K562 (cell line): ENCODE results near the gene FAAP100. TPM values are rescaled to one million over a fixed set of nuclear protein-coding genes. Genes with fewer than 3 reads are reported as not detected.

ENCODE experiments used
- BRF2 ChIP-seq: IDR thresholded peaks from 3 replicates; pipeline ENCODE4 v1.6.1; 2011; ENCODE audit warnings: borderline replicate concordance, mild to moderate bottlenecking; ENCODE audit not compliant: insufficient read length, insufficient read depth
- DIDO1 ChIP-seq: fragments of 450-650 bp; IDR thresholded peaks from 2 replicates; pipeline ENCODE4 v1.6.1; 2016; ENCODE audit warnings: low read depth, missing biosample characterization, missing genetic modification characterization
- ESRRA ChIP-seq: fragments of 450-650 bp; IDR thresholded peaks from 2 replicates; pipeline ENCODE4 v1.6.1; 2014; ENCODE audit warnings: low read depth, mild to moderate bottlenecking, moderate library complexity, borderline replicate concordance
- MAX ChIP-seq: sonication (generic); formaldehyde crosslinking; IDR thresholded peaks from 2 replicates; pipeline ENCODE4 v1.9.0; 2022; ENCODE audit warnings: mild to moderate bottlenecking, missing genetic modification reagents
- MXD1 ChIP-seq: fragments of 250-450 bp; sonication (Bioruptor Pico); IDR thresholded peaks from 2 replicates; pipeline ENCODE4 v1.8.0; 2021; ENCODE audit warnings: borderline replicate concordance, mild to moderate bottlenecking, moderate library complexity; ENCODE audit not compliant: poor library complexity, severe bottlenecking
- PBX2 ChIP-seq, 2 experiments: IDR thresholded peaks in 1 of 2; conservative IDR thresholded peaks in 1 of 2; 2 replicates each; pipeline ENCODE4 v1.6.1; 2016; ENCODE audit warnings: low read depth in 2 of 2, mild to moderate bottlenecking in 1 of 2, missing compliant biosample characterization in 1 of 2, missing genetic modification characterization in 1 of 2, moderate library complexity in 1 of 2
- PHB ChIP-seq: fragments of 250-450 bp; sonication (Bioruptor Pico); IDR thresholded peaks from 2 replicates; pipeline ENCODE4 v1.5.0; 2021
- POLR2AphosphoS5 ChIP-seq: IDR thresholded peaks from 2 replicates; pipeline ENCODE4 v1.6.1; 2011; ENCODE audit warnings: mild to moderate bottlenecking, low read depth, low read length, moderate library complexity; ENCODE audit not compliant: control insufficient read depth, insufficient read depth
- SMARCA5 ChIP-seq: fragments of 450-650 bp; IDR thresholded peaks from 2 replicates; pipeline ENCODE4 v1.6.1; 2016
- SNAPC5 ChIP-seq: fragments of 250-450 bp; sonication (Bioruptor Pico); IDR thresholded peaks from 2 replicates; pipeline ENCODE4 v1.8.0; 2021; ENCODE audit warnings: moderate library complexity, mild to moderate bottlenecking, inconsistent platforms
- ZBTB43 ChIP-seq: sonication (generic); formaldehyde crosslinking; IDR thresholded peaks from 2 replicates; pipeline ENCODE4 v1.8.0; 2023; ENCODE audit warnings: mild to moderate bottlenecking, missing genetic modification reagents
- ZNF133 ChIP-seq: fragments of 250-450 bp; sonication (Bioruptor Pico); IDR thresholded peaks from 2 replicates; pipeline ENCODE4 v1.4.0; 2020; ENCODE audit warnings: mild to moderate bottlenecking
- ZNF586 ChIP-seq: fragments of 450-650 bp; formaldehyde crosslinking; conservative IDR thresholded peaks from 2 replicates; pipeline ENCODE4 v1.4.0; 2020; ENCODE audit warnings: mild to moderate bottlenecking, moderate library complexity
- ZNF655 ChIP-seq: fragments of 250-450 bp; sonication (Bioruptor Pico); IDR thresholded peaks from 2 replicates; pipeline ENCODE4 v1.5.0; 2021
- polyA plus RNA-seq, 8 experiments: library from polyadenylated mRNA; depleted of rRNA in 4 of 8; stranded (reverse) in 5 of 8; unstranded in 3 of 8; fragments of >200 nt; fragmentation: Nextera tagmentation in 2 of 8; fragmentation: Illumina TruSeq in 1 of 8; extraction: Ambion mirVana in 2 of 8; extraction: Trizol in 1 of 8; gene quantifications; 2 replicates each; pipeline versions ENCODE4 v1.2.1 to v1.2.3, GENCODE V29; 2011 to 2014; ENCODE audit warnings: inconsistent platforms in 1 of 8, missing spikeins in 1 of 8
- total RNA-seq, 7 experiments: library from RNA; depleted of rRNA in 6 of 7; stranded (reverse); fragments of >200 nt in 6 of 7; fragmentation: Illumina TruSeq in 2 of 7; extraction: Trizol in 2 of 7; gene quantifications; 2 replicates each; pipeline versions ENCODE4 v1.2.1 to v1.2.3, GENCODE V29; 2011 to 2021; ENCODE audit warnings: low replicate concordance in 1 of 7

The FAAP100 gene
- total and polyA plus RNA-seq, 9 of the 15 experiments (the other 6 are each of a cell fraction or from before 2014, with no cell fraction given) = 0.31 to 51.2 (median 12.6) TPM

GRCh38 chr17:81512562-81513371 lies 39.4 kb downstream of the FAAP100 start, which contains the start of gene ACTG1 (continued):
- TF ChIP-seq DIDO1 (tag) (no peak), PHB (CRISPR knock-in tag) (peak; percentile 51; the same call in 1 of the 2 replicates), ESRRA (no peak), SNAPC5 (no peak), MXD1 (CRISPR knock-in tag) (no peak), MAX (CRISPR knock-in tag) (no peak; the same call in 1 of the 2 replicates), SMARCA5 (no peak), ZNF655 (CRISPR knock-in tag) (no peak), ZBTB43 (CRISPR knock-in tag) (no peak), ZNF586 (no peak), ZNF133 (CRISPR knock-in tag) (no peak), BRF2 (no peak), PBX2 (CRISPR knock-in tag; IDR thresholded peaks at IDR 0.05; ENCODE audit: low read depth) (no peak), PBX2 (tag; conservative IDR thresholded peaks at IDR 0.05; ENCODE audit: low read depth) (no peak), POLR2AphosphoS5 (peak; percentile 95)
